Activated CD8-positive, alpha-beta T cell treated with anti-CD3 and anti-CD28 coated beads for 36 hours (primary cell): ENCODE data around the gene IVNS1ABP. TPM values are rescaled to one million over a fixed set of nuclear protein-coding genes. Genes with fewer than 3 reads are reported as not detected.

Experiments used
- ATAC-seq: fragments of 200-7000 bp; cut with Tn5 transposase; one replicate; pipeline ENCODE4 v1.10.0; 2021; ENCODE audit warnings: mild to moderate bottlenecking, moderate library complexity
- CTCF ChIA-PET: fragments of 350-600 bp; sonication (Branson Sonifier 250); formaldehyde crosslinking; loops from one replicate; lab custom pipeline; 2021; ENCODE audit warnings: antibody characterized with exemption; lab: Charles Lee
- POLR2A ChIA-PET: fragments of 350-600 bp; sonication (Branson Sonifier 250); formaldehyde crosslinking; loops from one replicate; lab custom pipeline; 2021; ENCODE audit warnings: antibody characterized with exemption; lab: Charles Lee
- DNase-seq: peaks from one replicate; pipeline ENCODE4 v3.0.0-alpha.2; 2020
- H3K27ac Mint-ChIP-seq: one replicate; pipeline ENCODE4 v1.8.0; 2021; ENCODE audit warnings: mild to moderate bottlenecking, mixed read lengths
- H3K27me3 Mint-ChIP-seq: one replicate; pipeline ENCODE4 v1.8.0; 2021; ENCODE audit warnings: mixed read lengths
- H3K36me3 Mint-ChIP-seq: one replicate; pipeline ENCODE4 v1.8.0; 2021; ENCODE audit warnings: low read depth, mixed read lengths
- H3K4me1 Mint-ChIP-seq: one replicate; pipeline ENCODE4 v1.8.0; 2021; ENCODE audit warnings: low read depth, mixed read lengths
- H3K4me3 Mint-ChIP-seq: one replicate; pipeline ENCODE4 v1.8.0; 2021; ENCODE audit warnings: mild to moderate bottlenecking, moderate library complexity, mixed read lengths
- H3K9me3 Mint-ChIP-seq: one replicate; pipeline ENCODE4 v1.8.0; 2021; ENCODE audit warnings: mixed read lengths
- CTCF ChIP-seq: fragments of 200-600 bp; IDR thresholded peaks from one replicate; pipeline ENCODE4 v1.8.0; 2022; ENCODE audit warnings: antibody characterized with exemption, mild to moderate bottlenecking
- intact Hi-C: fragments of 100-400 bp; cut with micrococcal nuclease; formaldehyde crosslinking; loops from one replicate; pipeline ENCODE4 v1.10.0; 2022
- total RNA-seq, 2 experiments: library from RNA; stranded (reverse); gene quantifications; one replicate each; pipeline ENCODE4 v1.2.3, GENCODE V29; 2021

IVNS1ABP gene
- total RNA-seq, 2 experiments from 2014 or later, result 244 to 256 TPM

DNA sequence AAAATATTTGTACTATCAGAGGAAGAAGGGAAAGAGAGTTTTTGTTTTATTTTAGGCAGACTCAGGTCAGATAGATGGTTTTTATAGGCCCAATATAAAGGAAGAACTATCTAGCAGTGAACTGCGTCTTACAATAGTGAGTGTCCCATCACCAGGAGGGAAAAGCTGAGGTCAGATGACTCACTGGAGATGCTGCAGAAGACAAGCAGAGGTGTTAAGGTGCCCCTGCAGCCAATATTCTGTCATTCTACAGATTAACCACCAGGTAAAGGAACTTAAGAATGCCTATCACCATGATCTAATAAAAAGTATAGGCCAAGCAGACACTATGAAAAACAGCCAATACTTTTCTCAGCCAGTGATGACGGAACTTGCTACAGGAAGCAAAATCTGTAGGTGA lies 29.6 kb downstream of the IVNS1ABP start:
- H3K9me3 Mint-ChIP-seq, result no peaks in the 10 kb centered on the region
- H3K27ac Mint-ChIP-seq, result no peak overlapping the region
- DNase-seq, result peak; percentile 21
- POLR2A ChIA-PET, result interaction anchor here (0.7 to 1.3 kb wide), 3 partner anchors 14 to 21 kb away, joined by 3 read pairs; no protein-coding TSS in a partner anchor
- intact Hi-C loops, result no loop called here
- peaks cover 11% of the 10 kb centered on the region for H3K36me3 Mint-ChIP-seq
- no peak overlapping the region for H3K4me3 Mint-ChIP-seq
- H3K4me1 Mint-ChIP-seq, result peaks cover 37% of the 10 kb centered on the region
- H3K27me3 Mint-ChIP-seq, result no peaks in the 10 kb centered on the region
- peak; percentile 52 for ATAC-seq
- CTCF ChIA-PET, result interaction anchor here (0.9 to 1.5 kb wide), 4 partner anchors 14 to 394 kb away, joined by 3 read pairs; no protein-coding TSS in a partner anchor
- TF ChIP-seq CTCF, result peak; percentile 22

GRCh38 chr1:185284533-185285276 lies 32.3 kb downstream of the IVNS1ABP start:
- DNase-seq (no peak), ATAC-seq (no peak)
- no peak for TF ChIP-seq CTCF
- Mint-ChIP-seq H3K4me3 (no peak overlapping the region), H3K36me3 (peaks cover 7% of the 10 kb centered on the region), H3K27me3 (no peaks in the 10 kb centered on the region), H3K27ac (no peak overlapping the region), H3K4me1 (peaks cover 64% of the 10 kb centered on the region), H3K9me3 (peaks cover 5% of the 10 kb centered on the region)
- intact Hi-C loops, result no loop called here
- CTCF ChIA-PET, result no interaction called here
- POLR2A ChIA-PET, result interaction anchor here (0.5 to 0.9 kb wide), 2 partner anchors 14 to 45 kb away, joined by 3 read pairs; no protein-coding TSS in a partner anchor

DNA sequence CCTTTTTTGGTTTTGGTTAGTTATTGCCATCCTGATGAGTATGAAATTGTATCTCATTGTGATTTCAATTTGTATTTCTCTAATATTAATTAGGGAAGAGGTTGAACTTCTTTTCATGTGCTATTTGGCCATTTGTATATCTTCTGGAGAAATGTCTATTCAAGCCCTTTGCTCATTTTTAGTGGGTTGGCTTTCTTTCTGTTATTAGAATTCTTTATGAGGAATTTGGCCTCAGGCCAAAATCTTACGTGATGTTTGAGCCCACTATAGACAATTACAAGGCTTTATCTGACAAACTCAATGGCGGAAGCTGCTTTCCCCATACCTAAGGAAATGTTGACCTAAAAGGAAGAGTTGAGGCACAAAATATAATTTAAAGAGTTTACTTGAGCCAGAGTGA lies 32.9 kb downstream of the IVNS1ABP start:
- intact Hi-C loops, result no loop called here
- peaks cover 8% of the 10 kb centered on the region for H3K9me3 Mint-ChIP-seq
- no peak for TF ChIP-seq CTCF
- ChIA-PET CTCF (no interaction called here), POLR2A (no interaction called here)
- no peaks in the 10 kb centered on the region for H3K27me3 Mint-ChIP-seq
- DNase-seq (no peak), ATAC-seq (no peak)
- peaks cover 65% of the 10 kb centered on the region for H3K4me1 Mint-ChIP-seq
- no peak overlapping the region for H3K27ac Mint-ChIP-seq
- H3K36me3 Mint-ChIP-seq, result peaks cover 3% of the 10 kb centered on the region
- no peak overlapping the region for H3K4me3 Mint-ChIP-seq

DNA sequence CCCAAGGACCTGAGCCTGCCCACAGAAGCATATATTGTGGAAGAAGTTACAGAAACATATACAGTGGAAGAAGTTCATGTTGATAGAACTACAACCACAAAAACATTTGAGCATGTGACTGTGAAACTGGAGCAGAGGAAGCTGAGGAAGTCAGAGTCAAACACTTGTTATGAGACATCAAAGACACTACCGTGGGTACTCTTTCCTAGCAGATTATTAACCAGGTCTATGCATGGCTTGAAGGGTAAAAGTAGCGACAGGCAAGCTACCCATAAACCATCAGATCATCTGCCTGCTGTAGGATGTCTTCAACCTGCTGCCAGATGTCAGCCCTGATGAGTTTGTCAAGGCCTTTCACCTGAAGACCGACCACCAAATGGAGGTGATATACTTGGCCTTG lies 35.8 kb downstream of the IVNS1ABP start:
- Mint-ChIP-seq H3K4me3 (no peak overlapping the region), H3K9me3 (peaks cover 9% of the 10 kb centered on the region), H3K27me3 (no peaks in the 10 kb centered on the region), H3K27ac (peak overlapping the region; percentile 88), H3K4me1 (peaks cover 61% of the 10 kb centered on the region), H3K36me3 (peaks cover 9% of the 10 kb centered on the region)
- POLR2A ChIA-PET, result interaction anchor here (0.9 to 1.8 kb wide), 3 partner anchors 10 to 525 kb away, joined by 3 to 7 read pairs (median 5); no protein-coding TSS in a partner anchor
- ATAC-seq (peak; percentile 68), DNase-seq (no peak)
- CTCF ChIA-PET, result interaction anchor here (0.8 to 1.7 kb wide), 4 partner anchors 9 to 111 kb away, joined by 3 to 4 read pairs (median 4); no protein-coding TSS in a partner anchor
- intact Hi-C loops, result no loop called here
- no peak for TF ChIP-seq CTCF

DNA sequence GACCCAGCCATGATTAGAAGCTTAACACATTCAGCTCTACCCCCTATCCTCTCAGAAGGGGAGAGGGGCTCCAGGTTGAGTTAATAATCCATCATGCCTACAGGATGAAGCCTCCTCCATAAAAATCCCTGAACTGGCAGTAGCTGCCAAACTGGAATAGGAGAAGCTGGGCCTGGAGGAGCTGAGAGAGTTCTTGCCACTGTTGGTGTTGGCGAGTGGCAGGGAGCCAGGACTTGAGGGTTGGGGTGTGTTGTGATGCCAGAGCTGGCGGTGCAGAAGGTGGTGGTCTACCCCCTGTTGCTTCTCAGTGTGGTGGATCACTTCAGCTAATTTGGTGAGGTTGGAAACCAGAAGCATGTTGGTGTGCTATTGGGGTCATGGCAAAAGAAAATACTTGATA lies 36.5 kb downstream of the IVNS1ABP start:
- Mint-ChIP-seq H3K36me3 (peaks cover 9% of the 10 kb centered on the region), H3K9me3 (peaks cover 9% of the 10 kb centered on the region), H3K4me1 (peaks cover 59% of the 10 kb centered on the region), H3K27ac (peak overlapping the region; percentile 88), H3K4me3 (no peak overlapping the region), H3K27me3 (no peaks in the 10 kb centered on the region)
- DNase-seq, result no peak
- ChIA-PET POLR2A (interaction anchor here (1.8 kb wide), 1 partner anchor 10 kb away, joined by 7 read pairs; no protein-coding TSS in a partner anchor), CTCF (interaction anchor here (0.9 to 1.7 kb wide), 5 partner anchors 13 to 400 kb away, joined by 3 to 5 read pairs (median 4); no protein-coding TSS in a partner anchor)
- no peak for ATAC-seq
- intact Hi-C loops, result no loop called here
- no peak for TF ChIP-seq CTCF
